Stimulated activated CD4-positive, alpha-beta T cell treated with anti-CD3 and anti-CD28 coated beads, Interleukin-12 subunit alpha, Interleukin-12 subunit beta, amount 100 ng/mL, for 48 hours (primary cell): Measurements from ENCODE around the gene ITGA11.

Experiments
- DNase-seq, 3 donors: peaks; one replicate each; pipeline ENCODE4 v3.0.0-alpha.2; 2020; ENCODE audit warnings: low read depth in 2 of 3, low spot score in 1 of 3

ITGA11 gene

GRCh38 chr15:68277603-68278344, 154.2 kb downstream of the ITGA11 start, which contains the start of gene FEM1B:
FEM1B (plus strand) TSS chr15:68277745; CDS start chr15:68278418, 673 bp downstream.
- peak; percentile 81 to 86 (median 82) for DNase-seq

GRCh38 chr15:68277131-68277602, 154.8 kb downstream of the ITGA11 start:
- DNase-seq, result no peak

GRCh38 chr15:68276668-68277067, 155.3 kb downstream of the ITGA11 start:
- no peak for DNase-seq

DNA sequence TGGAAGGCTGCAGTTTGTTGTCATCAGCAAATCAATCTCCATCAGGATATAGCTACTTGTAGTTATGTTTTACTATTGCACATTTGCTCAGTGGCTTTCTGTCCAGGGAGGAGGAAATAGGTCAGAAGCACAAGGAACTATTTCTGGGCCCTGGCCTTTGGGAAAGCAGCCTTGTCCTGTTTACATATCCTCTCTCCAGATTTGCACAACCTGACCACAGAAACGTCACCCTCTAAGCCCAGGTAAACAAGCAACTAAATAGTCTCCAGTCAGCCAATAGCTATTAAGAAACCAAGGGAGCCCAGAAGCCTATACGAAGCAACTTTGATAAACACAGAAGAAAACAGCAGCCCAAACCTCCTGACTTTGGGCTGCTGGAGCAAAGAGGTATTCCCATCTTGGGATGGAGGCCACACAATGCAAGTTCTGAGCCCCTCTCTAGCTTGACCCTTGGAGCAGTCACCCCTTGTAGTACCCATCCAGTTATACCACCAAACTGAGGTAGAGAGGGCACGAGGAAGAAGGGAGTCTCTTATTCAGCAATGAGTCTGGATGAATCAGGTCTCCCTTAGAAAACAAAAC, 156.7 kb downstream of the ITGA11 start:
- DNase-seq, result no peak

GRCh38 chr15:68274201-68274848, 157.6 kb downstream of the ITGA11 start:
- no peak for DNase-seq

GRCh38 chr15:68272721-68273271, 159.2 kb downstream of the ITGA11 start:
- no peak for DNase-seq

- DNase-seq, result no peak
These were observed 160.0 kb downstream of the ITGA11 start for GRCh38 chr15:68271854-68272471.

DNA sequence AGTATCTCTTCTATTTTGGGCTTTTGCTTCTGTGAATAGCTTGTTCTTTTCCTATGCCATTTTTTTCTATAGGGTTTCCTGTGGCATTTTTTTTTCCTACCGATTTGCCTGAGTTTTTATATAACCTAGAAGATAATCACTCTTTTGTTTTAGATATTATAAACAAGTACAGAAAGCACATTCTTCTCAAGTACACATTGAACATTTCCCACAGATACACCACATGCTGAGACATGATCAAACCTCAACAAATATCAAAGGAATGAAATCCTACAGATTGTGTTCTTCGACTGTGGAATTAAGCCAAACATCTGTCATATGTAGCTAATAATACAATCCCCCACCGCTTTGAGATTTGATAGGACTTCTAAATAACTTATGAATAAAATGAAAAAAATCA, 163.6 kb downstream of the ITGA11 start:
- DNase-seq, result no peak

- DNase-seq, result no peak
These were observed 166.3 kb downstream of the ITGA11 start for GRCh38 chr15:68265674-68266073.

DNA sequence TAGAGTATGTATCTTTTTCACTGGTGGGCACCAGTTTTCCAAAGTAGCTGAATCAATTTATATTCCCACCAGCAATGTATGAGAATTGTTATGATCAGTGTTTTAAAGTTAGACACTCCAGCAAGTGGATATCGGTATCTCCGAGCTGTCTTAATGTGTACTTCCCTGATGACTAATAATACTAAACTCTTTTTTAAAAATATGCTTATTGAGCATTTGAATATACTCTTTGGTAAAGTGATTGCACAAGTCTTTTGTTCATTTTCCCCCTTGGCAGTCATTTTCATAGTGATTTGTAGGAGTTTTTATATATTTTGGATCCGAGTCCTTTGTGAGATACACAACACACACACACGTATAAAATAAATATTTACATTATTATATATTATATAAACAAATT, 166.9 kb downstream of the ITGA11 start:
- DNase-seq, result no peak

GRCh38 chr15:68264282-68264681, 167.7 kb downstream of the ITGA11 start:
- DNase-seq, result no peak

GRCh38 chr15:68262514-68263356, 169.2 kb downstream of the ITGA11 start:
- DNase-seq, result no peak

GRCh38 chr15:68261980-68262379, 170.0 kb downstream of the ITGA11 start:
- no peak for DNase-seq

- DNase-seq, result no peak
These were observed 170.7 kb downstream of the ITGA11 start for GRCh38 chr15:68261241-68261640.

DNA sequence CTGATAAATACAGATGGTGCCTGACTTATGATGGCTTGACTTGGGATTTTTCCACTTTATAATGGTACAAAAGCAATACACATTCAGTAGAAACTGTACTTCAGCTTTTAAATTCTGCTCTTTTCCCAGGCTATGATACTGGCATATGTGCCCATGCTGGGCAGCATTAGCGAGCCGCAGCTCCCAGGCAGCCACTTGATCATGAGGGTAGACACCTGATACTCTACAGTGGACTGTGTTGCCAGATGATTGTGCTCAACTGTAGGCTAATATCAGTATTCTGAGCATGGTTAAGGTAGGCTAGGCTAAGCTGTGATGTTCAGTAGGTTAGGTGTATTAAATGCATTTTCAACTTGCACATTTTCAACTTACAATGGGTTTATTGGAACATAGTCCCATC, 172.1 kb downstream of the ITGA11 start:
- DNase-seq, result no peak

- no peak for DNase-seq
These were observed 173.3 kb downstream of the ITGA11 start for GRCh38 chr15:68258692-68259091.

- DNase-seq, result peak in 2 of 3 donors; percentile 62 to 66
These were observed 175.1 kb downstream of the ITGA11 start for GRCh38 chr15:68256675-68257450.

GRCh38 chr15:68252925-68253534, 178.9 kb downstream of the ITGA11 start:
- DNase-seq, result peak in 1 of 3 donors; percentile 45

- no peak for DNase-seq
These were observed 182.8 kb downstream of the ITGA11 start for GRCh38 chr15:68249058-68249713.
